GM12878 (cell line): Measurements from ENCODE around the gene AGAP1. TPM values are rescaled to one million over a fixed set of nuclear protein-coding genes. Genes with fewer than 3 reads are reported as not detected.

Experiments used
- ATAC-seq: fragments of 200-7000 bp; cut with Tn5 transposase; 3 replicates; pipeline ENCODE4 v1.9.1; 2020; ENCODE audit warnings: mild to moderate bottlenecking, moderate library complexity
- BruUV-seq: library from RNA; stranded (reverse); fragments of 400-500 nt; replicated peaks from 2 replicates; lab custom pipeline; 2021; lab: Mats Ljungman, UMichigan
- CTCF ChIA-PET: fragments of 300-600 bp; sonication (Branson Sonifier 250); formaldehyde crosslinking; extraction: SDS; loops from one replicate; lab custom pipeline; 2021; ENCODE audit warnings: inconsistent platforms; lab: Yijun Ruan, JAX
- POLR2A ChIA-PET: fragments of 350-600 bp; formaldehyde crosslinking; extraction: SDS; loops from one replicate; lab custom pipeline; 2021; ENCODE audit warnings: inconsistent platforms; lab: Charles Lee
- RAD21 ChIA-PET: fragments of 300-600 bp; sonication (Branson Sonifier 250); formaldehyde crosslinking; loops from one replicate; lab custom pipeline; 2023; ENCODE audit warnings: antibody characterized with exemption; ENCODE audit not compliant: unreplicated experiment; lab: Charles Lee
- SMC1A ChIA-PET: fragments of 300-600 bp; sonication (Branson Sonifier 250); formaldehyde crosslinking; loops from one replicate; lab custom pipeline; 2023; ENCODE audit not compliant: unreplicated experiment, uncharacterized antibody; lab: Charles Lee
- DNase-seq: peaks from one replicate; pipeline ENCODE4 v3.0.0-alpha.2; 2011; ENCODE audit warnings: low read depth, low spot score
- FAIRE-seq: peaks from 3 replicates; lab custom pipeline; 2011; peaks lifted over from hg19 to GRCh38; lab: Jason Lieb, UNC
- H2AFZ ChIP-seq: 2 replicates; pipeline ENCODE4 v1.6.0; 2011; ENCODE audit warnings: low read depth, low read length, control low read depth; ENCODE audit not compliant: control insufficient read depth
- H3K27ac ChIP-seq: 2 replicates; pipeline ENCODE4 v1.5.1; 2011; ENCODE audit warnings: control low read depth; ENCODE audit not compliant: control insufficient read depth, insufficient read depth
- H3K27me3 ChIP-seq, 2 experiments: replicated peaks in 1 of 2; 2 replicates each; pipeline versions ENCODE4 v1.6.0 to v1.6.1; 2011; ENCODE audit warnings: low read length in 1 of 2; ENCODE audit not compliant: control insufficient read depth in 2 of 2, insufficient read depth in 2 of 2
- H3K36me3 ChIP-seq, 2 experiments: 2 replicates each; pipeline ENCODE4 v1.5.1; 2011; ENCODE audit warnings: low read length in 1 of 2; ENCODE audit not compliant: control insufficient read depth in 2 of 2, insufficient read depth in 2 of 2
- H3K4me1 ChIP-seq: 2 replicates; pipeline ENCODE4 v1.6.1; 2011; ENCODE audit warnings: mild to moderate bottlenecking, low read length, moderate library complexity, mixed read lengths; ENCODE audit not compliant: control insufficient read depth, insufficient read depth
- H3K4me2 ChIP-seq: 2 replicates; pipeline ENCODE4 v1.6.0; 2011; ENCODE audit warnings: control low read depth; ENCODE audit not compliant: control insufficient read depth, insufficient read depth
- H3K4me3 ChIP-seq: fragments of 200-600 bp; sonication (generic); 2 replicates; pipeline ENCODE4 v1.5.1; 2016
- H3K79me2 ChIP-seq: 2 replicates; pipeline ENCODE4 v1.6.0; 2011; ENCODE audit warnings: low read length; ENCODE audit not compliant: control insufficient read depth, insufficient read depth
- H3K9ac ChIP-seq: 2 replicates; pipeline ENCODE4 v1.8.0; 2011; ENCODE audit warnings: low read length, control low read depth, mixed read lengths; ENCODE audit not compliant: control insufficient read depth, insufficient read depth
- H3K9me3 ChIP-seq: replicated peaks from 3 replicates; pipeline ENCODE4 v1.5.1; 2011; ENCODE audit warnings: mild to moderate bottlenecking, low read length; ENCODE audit not compliant: control insufficient read depth, insufficient read depth
- H4K20me1 ChIP-seq: 2 replicates; pipeline ENCODE4 v1.6.0; 2011; ENCODE audit not compliant: control insufficient read depth, insufficient read depth
- ATF2 ChIP-seq: IDR thresholded peaks from 2 replicates; pipeline ENCODE4 v1.6.1; 2012; ENCODE audit warnings: low read length, inconsistent platforms
- BHLHE40 ChIP-seq, 2 experiments: fragments of 450-650 bp in 1 of 2; IDR thresholded peaks; 2 replicates each; pipeline ENCODE4 v1.6.1; 2011 to 2017; ENCODE audit warnings: low read depth in 2 of 2, borderline replicate concordance in 1 of 2, improper control_type of control experiment in 1 of 2, low read length in 1 of 2, mild to moderate bottlenecking in 1 of 2
- CEBPZ ChIP-seq: fragments of 150-350 bp; IDR thresholded peaks from 2 replicates; pipeline ENCODE4 v1.6.1; 2016; ENCODE audit warnings: low read depth, low read length
- DPF2 ChIP-seq: fragments of 450-650 bp; IDR thresholded peaks from 2 replicates; pipeline ENCODE4 v1.6.1; 2017; ENCODE audit warnings: mild to moderate bottlenecking
- E2F4 ChIP-seq: IDR thresholded peaks from 2 replicates; pipeline ENCODE4 v1.6.1; 2012; ENCODE audit warnings: low read depth, low read length, improper control_type of control experiment
- MTA2 ChIP-seq: fragments of 450-650 bp; IDR thresholded peaks from 2 replicates; pipeline ENCODE4 v1.6.1; 2016; ENCODE audit warnings: low read depth, mild to moderate bottlenecking, moderate library complexity
- NFIC ChIP-seq: IDR thresholded peaks from 2 replicates; pipeline ENCODE4 v1.6.1; 2012; ENCODE audit warnings: low read depth, mild to moderate bottlenecking, inconsistent platforms, low read length, moderate library complexity
- PAX5 ChIP-seq: IDR thresholded peaks from 2 replicates; pipeline ENCODE4 v1.6.1; 2011; ENCODE audit warnings: low read depth, low read length, borderline replicate concordance
- PML ChIP-seq: IDR thresholded peaks from 2 replicates; pipeline ENCODE4 v1.6.1; 2012; ENCODE audit warnings: low read length, inconsistent platforms
- PRDM15 ChIP-seq: fragments of 450-650 bp; formaldehyde crosslinking; IDR thresholded peaks from 2 replicates; pipeline ENCODE4 v1.4.0; 2020; ENCODE audit warnings: mild to moderate bottlenecking, moderate library complexity
- RUNX3 ChIP-seq: IDR thresholded peaks from 2 replicates; pipeline ENCODE4 v1.6.1; 2012; ENCODE audit warnings: low read length, inconsistent platforms
- SMARCA5 ChIP-seq: fragments of 450-650 bp; IDR thresholded peaks from 2 replicates; pipeline ENCODE4 v1.6.1; 2017; ENCODE audit warnings: mild to moderate bottlenecking
- SREBF1 ChIP-seq: IDR thresholded peaks from 2 replicates; pipeline ENCODE4 v1.6.1; 2012; ENCODE audit warnings: mild to moderate bottlenecking, low read length
- USF2 ChIP-seq: IDR thresholded peaks from 2 replicates; pipeline ENCODE4 v1.6.1; 2011; ENCODE audit warnings: low read depth, low read length, improper control_type of control experiment, borderline replicate concordance
- WGBS: methylation state at CpG from one replicate; pipeline ENCODE4 v1.1.6; 2016; ENCODE audit warnings: low lambda C conversion rate; ENCODE audit not compliant: insufficient replicate concordance, insufficient coverage; ENCODE audit errors: missing lambda C conversion rate; 5-methylcytosine and 5-hydroxymethylcytosine counted together
- in situ Hi-C: fragments of 300-500 bp; cut with MboI; formaldehyde crosslinking; loops from 9 replicates; pipeline ENCODE4 v1.14.3; 2018; ENCODE audit warnings: mixed read lengths
- intact Hi-C: fragments of 100-400 bp; cut with micrococcal nuclease; formaldehyde crosslinking; loops from one replicate; pipeline ENCODE4 v1.14.2; 2022; ENCODE audit not compliant: unreplicated experiment
- polyA plus RNA-seq, 11 experiments: library from polyadenylated mRNA; depleted of rRNA in 4 of 11; unstranded in 6 of 11; stranded (reverse) in 5 of 11; fragments of >200 nt; fragmentation: Nextera tagmentation in 4 of 11; fragmentation: Illumina TruSeq in 1 of 11; extraction: Ambion mirVana in 4 of 11; extraction: Trizol in 1 of 11; gene quantifications; 1 replicate in 1 of 11; 2 replicates in 10 of 11; pipeline versions ENCODE4 v1.2.1 to v1.2.3, GENCODE V29; 2011 to 2016; ENCODE audit warnings: inconsistent platforms in 2 of 11, missing spikeins in 2 of 11, low read depth in 1 of 11
- total RNA-seq, 4 experiments: library from RNA; depleted of rRNA in 3 of 4; stranded (reverse); fragments of >200 nt in 3 of 4; fragmentation: Illumina TruSeq in 1 of 4; extraction: Trizol in 1 of 4; gene quantifications; 2 replicates each; pipeline versions ENCODE4 v1.2.1 to v1.2.3, GENCODE V29; 2013 to 2021

The AGAP1 gene
- total and polyA plus RNA-seq, 10 of the 15 experiments (the other 5 are each of a cell fraction or from before 2014, with no cell fraction given) = 0.05 to 0.15 (median 0.06) TPM; not detected in 7

- no TSS peak for BruUV-seq
- Histone ChIP-seq H3K9ac (no peak overlapping the region), H2AFZ (no peak overlapping the region), H3K4me3 (no peak overlapping the region), H3K9me3 (no peaks in the 10 kb centered on the region), H3K27me3 (peaks cover 0 to 3% of the 10 kb centered on the region in 2 experiments; a peak in 2 of 4 replicates), H3K4me1 (no peaks in the 10 kb centered on the region), H3K4me2 (no peak overlapping the region), H4K20me1 (no peaks in the 10 kb centered on the region; the same call in 1 of the 2 replicates), H3K79me2 (no peaks in the 10 kb centered on the region), H3K36me3 (no peaks in the 10 kb centered on the region)
- ATAC-seq = no peak
- CTCF ChIA-PET = no interaction called here
- intact Hi-C loops = no loop called here
- FAIRE-seq = no peak
- in situ Hi-C loops = no loop called here
- SMC1A ChIA-PET = no interaction called here
- WGBS = 40% methylated on average over 9 of the region's 9 CpGs
- no peak for DNase-seq
- no peak for TF ChIP-seq ATF2
- no peak for TF ChIP-seq PRDM15 (CRISPR knock-in tag)
- TF ChIP-seq DPF2 = no peak
- no peak for TF ChIP-seq BHLHE40 (IDR thresholded peaks at IDR 0.05; ENCODE audit: borderline replicate concordance in 1 of 2, low read depth in 2 of 2, low read length in 1 of 2)
- no peak for TF ChIP-seq NFIC
- no peak for TF ChIP-seq E2F4
- no peak for TF ChIP-seq MTA2
- no peak for TF ChIP-seq PML
- no peak for TF ChIP-seq CEBPZ
- TF ChIP-seq SMARCA5 = no peak
- no peak for TF ChIP-seq SREBF1
- TF ChIP-seq USF2 = no peak
- no peak for TF ChIP-seq PAX5
- TF ChIP-seq RUNX3 = no peak
- TF ChIP-seq, all 136 proteins: peak for 0
- no peak overlapping the region for H3K27ac ChIP-seq
- ChIA-PET RAD21 (no interaction called here), POLR2A (no interaction called here)
Observed at GRCh38 chr2:235660484-235661082, 166.7 kb downstream of the AGAP1 start.
